ENCODE measurements around the gene CUL5. TPM values are rescaled to one million over a fixed set of nuclear protein-coding genes. Genes with fewer than 3 reads are reported as not detected.
"Not testable (repeated sequence)": the region's sequence is repeated elsewhere in the genome, so short reads cannot be mapped to it uniquely, and the experiment has no call there.

The CUL5 gene
- total RNA-seq, 3 donors from 2014 or later, result 44.3 to 49.6 (median 48.9) TPM

DNA sequence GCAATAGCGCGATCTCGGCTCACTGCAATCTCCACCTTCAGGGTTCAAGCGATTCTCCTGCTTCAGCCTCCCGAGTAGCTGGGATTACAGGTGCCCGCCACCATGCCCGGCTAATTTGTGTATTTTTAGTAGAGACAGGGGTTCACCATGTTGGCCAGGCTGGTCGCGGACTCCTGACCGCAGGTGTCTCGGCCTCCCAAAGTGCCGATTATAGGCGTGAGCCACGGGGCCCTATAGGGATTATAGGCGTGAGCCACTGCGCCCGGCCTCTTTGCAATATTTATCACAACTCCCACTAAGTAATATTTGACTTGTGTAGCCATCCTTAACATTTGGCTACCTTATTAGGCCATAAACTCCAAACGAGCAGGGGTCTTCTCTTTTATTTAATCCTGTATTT is 879 bp upstream of the CUL5 start:
- Mint-ChIP-seq H3K4me1 (ENCODE audit: low read depth) (peaks cover 19% of the 10 kb centered on the region), H3K36me3 (ENCODE audit: insufficient read depth) (peaks cover 4% of the 10 kb centered on the region), H3K4me3 (peak overlapping the region; percentile 98), H3K9me3 (no peaks in the 10 kb centered on the region), H3K27me3 (ENCODE audit: low read depth) (no peaks in the 10 kb centered on the region)
- DNase-seq (no peak), ATAC-seq (no peak)

DNA sequence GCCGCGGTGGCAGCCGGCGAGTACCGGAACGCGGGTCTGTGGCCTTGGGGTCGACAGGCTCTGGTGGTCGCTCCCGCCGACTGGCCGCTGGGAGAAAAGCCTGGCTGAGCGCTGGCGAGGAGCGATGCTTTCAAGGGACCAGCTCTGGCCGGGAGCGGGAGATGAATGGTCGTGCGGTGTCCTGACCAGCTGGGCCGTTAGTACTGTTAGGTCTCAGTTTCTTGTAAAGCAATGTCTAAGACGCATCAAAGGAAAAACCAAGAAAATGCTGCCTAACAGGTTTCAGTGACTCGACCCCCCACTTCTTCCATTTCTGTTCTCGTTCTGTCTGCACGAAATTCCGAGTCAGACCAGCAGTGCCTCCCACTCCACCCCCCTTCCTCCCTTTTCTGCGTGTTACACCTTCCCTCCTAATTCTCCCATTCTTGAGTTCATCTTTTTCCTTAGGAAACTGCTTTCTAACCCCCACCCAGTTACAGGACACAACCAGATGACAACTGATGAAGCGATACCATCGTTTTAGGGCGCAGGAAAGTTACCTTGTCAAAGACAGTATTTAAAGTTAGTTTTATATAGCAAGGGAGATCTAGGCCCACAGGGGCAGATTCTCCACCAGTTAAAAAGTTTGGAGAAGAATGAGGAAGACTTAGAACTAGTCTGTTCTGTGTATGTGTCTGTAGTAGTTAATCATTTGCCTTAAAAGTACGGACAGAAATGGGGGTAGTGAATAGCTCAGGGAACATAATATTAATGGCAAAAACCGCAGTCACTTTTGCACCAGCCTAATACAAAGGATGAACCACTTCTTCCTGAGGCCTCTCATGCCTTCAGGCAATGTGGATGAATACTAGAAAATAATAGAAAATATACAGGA is 1.0 kb downstream of the CUL5 start:
- ATAC-seq, result peak in 1 of 2 donors; percentile 2
- peak overlapping the region; percentile 98 for H3K4me3 Mint-ChIP-seq
- no peaks in the 10 kb centered on the region for H3K9me3 Mint-ChIP-seq
- H3K36me3 Mint-ChIP-seq (ENCODE audit: insufficient read depth), result peaks cover 4% of the 10 kb centered on the region
- no peak for DNase-seq
- peaks cover 22% of the 10 kb centered on the region for H3K4me1 Mint-ChIP-seq (ENCODE audit: low read depth)
- no peaks in the 10 kb centered on the region for H3K27me3 Mint-ChIP-seq (ENCODE audit: low read depth)

DNA sequence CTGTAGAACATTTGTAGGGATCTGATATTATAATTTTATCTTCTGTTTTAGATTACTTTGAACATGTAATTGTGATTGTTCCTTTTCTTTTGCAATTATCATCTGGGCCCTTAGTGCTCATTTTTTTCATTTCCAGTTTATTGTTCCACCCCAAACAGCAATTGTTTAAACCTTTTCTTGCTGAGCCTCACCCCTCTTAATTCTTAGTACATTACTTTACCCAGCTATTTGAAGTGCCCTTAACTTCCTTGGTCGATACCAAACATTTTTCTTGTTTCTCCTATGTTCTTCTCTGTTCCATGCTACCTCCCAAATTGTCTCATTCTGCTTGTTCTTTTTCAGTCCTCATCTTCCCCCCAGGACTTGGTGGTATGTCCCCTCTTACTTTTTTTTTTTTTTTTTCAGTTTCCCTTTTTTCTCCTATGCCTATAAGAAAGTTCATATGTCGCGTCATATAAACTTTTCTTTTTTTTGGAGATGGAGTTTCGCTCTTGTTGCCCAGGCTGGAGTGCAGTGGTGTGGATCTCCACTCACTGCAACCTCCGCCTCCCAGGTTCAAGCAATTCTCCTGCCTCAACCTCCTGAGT is 3.5 kb downstream of the CUL5 start:
- H3K4me1 Mint-ChIP-seq (ENCODE audit: low read depth), result peaks cover 44% of the 10 kb centered on the region
- peaks cover 12% of the 10 kb centered on the region for H3K36me3 Mint-ChIP-seq (ENCODE audit: insufficient read depth)
- no peak overlapping the region for H3K4me3 Mint-ChIP-seq
- no peaks in the 10 kb centered on the region for H3K9me3 Mint-ChIP-seq
- ATAC-seq (no peak), DNase-seq (no peak)
- no peaks in the 10 kb centered on the region for H3K27me3 Mint-ChIP-seq (ENCODE audit: low read depth)

DNA sequence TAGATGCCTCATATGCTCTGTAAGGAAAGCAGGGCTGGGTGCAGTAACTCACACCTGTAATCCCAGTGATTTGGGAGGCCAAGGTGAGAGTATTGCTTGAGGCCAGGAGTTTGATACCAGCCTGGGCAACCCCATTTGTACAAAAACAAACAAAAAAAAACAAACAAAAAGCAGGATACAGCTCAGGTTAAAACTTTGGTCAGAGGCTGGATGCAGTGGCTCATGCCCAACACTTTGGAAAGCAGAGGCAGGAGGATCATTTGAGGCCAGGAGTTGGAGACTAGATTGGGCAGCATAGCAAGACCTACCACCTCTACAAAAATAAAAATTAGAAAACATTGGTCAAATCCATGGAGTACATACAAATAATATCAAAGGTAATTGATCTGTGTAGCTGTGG is 7.9 kb downstream of the CUL5 start:
- Mint-ChIP-seq H3K4me1 (ENCODE audit: low read depth) (peaks cover 53% of the 10 kb centered on the region), H3K27me3 (ENCODE audit: low read depth) (no peaks in the 10 kb centered on the region), H3K36me3 (ENCODE audit: insufficient read depth) (peaks cover 9% of the 10 kb centered on the region), H3K9me3 (no peaks in the 10 kb centered on the region), H3K4me3 (no peak overlapping the region)
- DNase-seq (no peak), ATAC-seq (no peak)

DNA sequence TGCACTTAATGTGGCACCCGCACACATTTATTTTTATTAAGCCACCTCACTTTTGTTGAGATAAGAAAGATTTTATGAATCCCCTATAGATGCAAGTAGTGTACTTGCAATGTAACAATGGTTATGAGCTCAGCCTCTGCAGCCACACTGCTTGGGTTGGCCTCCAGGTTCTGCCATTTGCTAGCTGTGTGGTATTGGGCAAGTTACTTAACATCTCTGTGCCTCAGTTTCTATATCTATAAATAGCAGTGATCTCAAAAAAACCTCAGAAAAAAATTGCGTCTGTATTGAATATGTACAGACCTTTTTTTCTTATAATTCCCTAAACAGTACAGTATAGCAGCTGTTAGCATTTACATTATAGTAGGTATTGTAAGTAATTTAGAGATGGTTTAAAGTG is 10.0 kb downstream of the CUL5 start:
- ATAC-seq (no peak), DNase-seq (no peak)
- Mint-ChIP-seq H3K4me1 (ENCODE audit: low read depth) (peaks cover 62% of the 10 kb centered on the region), H3K4me3 (no peak overlapping the region), H3K27me3 (ENCODE audit: low read depth) (no peaks in the 10 kb centered on the region), H3K36me3 (ENCODE audit: insufficient read depth) (peaks cover 9% of the 10 kb centered on the region), H3K9me3 (no peaks in the 10 kb centered on the region)

DNA sequence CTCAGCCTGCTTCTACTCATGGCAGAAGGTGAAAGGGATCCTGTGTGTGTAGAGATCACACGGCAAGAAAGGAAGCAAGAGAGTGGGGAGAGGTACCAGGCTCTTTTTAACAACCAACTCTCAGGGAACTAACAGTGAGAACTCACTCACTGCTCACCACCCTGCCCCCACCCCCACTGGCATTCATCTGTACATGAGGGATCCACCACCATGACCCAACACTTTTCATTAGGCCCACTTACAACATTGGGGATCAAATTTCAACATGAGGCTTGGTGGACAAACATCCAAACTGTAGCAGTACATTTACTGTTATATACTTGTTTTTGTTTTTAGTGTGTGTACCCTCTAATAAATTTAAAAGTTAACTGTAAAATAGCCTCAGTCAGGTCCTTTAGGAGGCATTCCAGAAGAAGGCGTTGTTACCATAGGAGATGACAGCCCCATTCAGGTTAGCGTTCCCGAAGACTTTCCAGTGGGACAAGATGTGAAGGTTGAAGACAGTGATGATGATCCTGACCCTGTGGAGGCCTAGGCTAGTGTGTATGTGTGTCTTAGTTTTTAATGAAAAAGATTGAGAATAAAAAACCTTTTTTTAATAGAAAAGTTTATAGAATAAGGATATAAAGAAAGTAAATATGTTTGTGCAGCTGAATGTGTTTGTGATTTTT is 11.3 kb downstream of the CUL5 start:
- ATAC-seq, result no peak
- no peak for DNase-seq
- Mint-ChIP-seq H3K36me3 (ENCODE audit: insufficient read depth) (peaks cover 9% of the 10 kb centered on the region), H3K27me3 (ENCODE audit: low read depth) (no peaks in the 10 kb centered on the region), H3K9me3 (no peaks in the 10 kb centered on the region), H3K4me1 (ENCODE audit: low read depth) (peaks cover 66% of the 10 kb centered on the region), H3K4me3 (no peak overlapping the region)

DNA sequence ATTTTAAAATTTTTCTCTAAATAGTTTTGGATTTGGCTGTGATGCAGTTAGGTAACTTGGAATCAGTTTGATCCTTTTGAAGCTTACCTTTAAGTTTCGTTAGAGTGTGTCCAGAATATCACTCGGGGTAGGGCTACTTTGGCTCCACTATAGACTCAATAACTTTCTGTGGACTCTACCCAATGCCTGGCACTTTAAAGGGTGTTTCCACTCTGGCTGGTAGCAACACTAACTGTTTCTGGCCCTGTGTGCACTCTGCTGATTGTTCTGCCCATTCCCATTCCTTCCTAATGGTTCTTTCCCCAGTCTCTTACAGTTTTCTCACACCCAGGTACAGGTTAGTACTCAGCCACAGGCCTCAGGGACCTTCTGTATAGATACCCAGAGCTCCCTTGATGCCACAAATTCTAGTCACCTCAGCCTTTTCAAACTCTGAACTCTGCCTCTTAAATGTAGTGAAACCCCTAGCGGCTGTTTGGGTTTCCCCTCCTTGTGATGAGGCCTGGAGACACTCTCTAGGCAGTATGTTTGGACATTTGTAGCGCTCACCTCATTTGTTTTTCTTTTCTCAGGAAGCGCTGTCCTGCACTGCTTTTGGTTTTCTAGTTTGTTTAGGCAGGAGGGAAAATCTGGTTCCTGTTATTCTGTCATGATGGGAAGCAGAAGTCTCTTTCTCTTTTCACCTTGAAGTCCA is 16.8 kb downstream of the CUL5 start:
- ATAC-seq (peak; percentile 27 to 48), DNase-seq (no peak)
- Mint-ChIP-seq H3K4me1 (ENCODE audit: low read depth) (peaks cover 46% of the 10 kb centered on the region), H3K4me3 (no peak overlapping the region), H3K27me3 (ENCODE audit: low read depth) (no peaks in the 10 kb centered on the region), H3K9me3 (no peaks in the 10 kb centered on the region), H3K36me3 (ENCODE audit: insufficient read depth) (peaks cover 12% of the 10 kb centered on the region)

DNA sequence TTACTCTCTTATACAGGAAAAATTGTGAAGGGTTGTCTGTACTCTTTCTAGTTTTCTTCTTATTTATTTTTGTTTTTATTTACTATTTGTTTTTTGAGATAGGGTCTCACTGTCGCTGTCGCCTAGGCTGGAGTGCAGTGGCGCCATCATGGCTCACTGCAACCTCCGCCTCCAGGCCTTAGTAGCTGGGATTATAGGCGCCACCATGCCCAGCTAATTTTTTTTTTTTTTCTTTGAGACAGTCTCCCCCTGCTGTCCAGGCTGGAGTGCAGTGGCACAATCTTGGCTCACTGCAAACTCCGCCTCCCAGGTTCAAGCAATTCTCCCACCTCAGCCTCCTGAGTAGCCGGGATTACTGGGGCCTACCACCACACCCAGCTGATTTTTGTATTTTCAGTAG is 18.4 kb downstream of the CUL5 start:
- no peak overlapping the region for H3K4me3 Mint-ChIP-seq

DNA sequence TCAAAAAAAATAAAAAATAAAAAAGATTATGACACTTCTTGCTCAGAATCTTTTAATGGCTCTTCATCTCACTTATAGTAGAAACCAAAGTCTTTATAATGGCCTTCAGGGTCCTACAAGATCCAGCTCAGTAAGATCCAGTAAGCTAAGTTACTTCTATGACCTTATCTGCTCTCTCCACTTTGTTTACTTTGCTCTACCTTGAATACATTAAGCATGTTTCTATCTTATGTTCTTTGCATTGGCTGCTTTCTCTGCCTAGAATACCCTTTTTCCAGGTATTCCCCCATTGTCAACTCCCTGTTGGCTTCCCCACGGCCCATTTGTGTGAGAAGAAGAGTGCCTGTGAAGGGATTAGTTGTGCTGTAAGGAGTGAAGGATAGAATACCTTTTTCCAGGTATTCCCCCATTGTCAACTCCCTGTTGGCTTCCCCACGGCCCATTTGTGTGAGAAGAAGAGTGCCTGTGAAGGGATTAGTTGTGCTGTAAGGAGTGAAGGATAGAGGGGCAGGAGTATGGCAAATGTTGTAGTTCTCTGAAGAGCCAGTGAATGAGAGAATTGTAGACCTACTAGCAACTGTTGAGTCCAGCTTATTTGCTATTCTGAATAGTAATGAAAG is 20.2 kb downstream of the CUL5 start:
- not testable (repeated sequence) for DNase-seq; H3K4me3 Mint-ChIP-seq; ATAC-seq; H3K27me3 Mint-ChIP-seq (ENCODE audit: low read depth); H3K9me3 Mint-ChIP-seq
- Mint-ChIP-seq H3K36me3 (ENCODE audit: insufficient read depth) (peaks cover 22% of the 10 kb centered on the region), H3K4me1 (ENCODE audit: low read depth) (peaks cover 38% of the 10 kb centered on the region)

More for the DNA sequence above, 18.4 kb downstream of the CUL5 start:
- Mint-ChIP-seq H3K27me3 (ENCODE audit: low read depth) (no peaks in the 10 kb centered on the region), H3K4me1 (ENCODE audit: low read depth) (peaks cover 39% of the 10 kb centered on the region), H3K9me3 (no peaks in the 10 kb centered on the region), H3K36me3 (ENCODE audit: insufficient read depth) (peaks cover 22% of the 10 kb centered on the region)
- DNase-seq (no peak), ATAC-seq (no peak)

DNA sequence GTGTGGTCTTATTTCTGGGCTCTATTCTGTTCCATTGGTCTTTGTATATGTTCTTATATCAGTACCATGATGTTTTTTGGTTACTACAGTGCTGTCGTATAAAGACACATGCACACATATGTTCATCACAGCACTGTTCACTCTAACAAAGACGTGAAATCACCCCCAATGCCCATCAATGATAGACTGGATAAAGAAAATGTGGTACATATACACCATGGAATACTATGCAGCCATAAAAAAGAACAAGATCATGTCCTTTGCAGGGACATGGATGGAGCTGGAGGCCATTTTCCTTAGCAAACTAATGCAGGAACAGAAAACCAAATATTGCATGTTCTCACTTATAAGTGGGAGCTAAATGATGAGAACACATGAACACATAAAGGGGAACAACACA is 22.9 kb downstream of the CUL5 start:
- not testable (repeated sequence) for H3K4me3 Mint-ChIP-seq; H3K9me3 Mint-ChIP-seq; H3K27me3 Mint-ChIP-seq (ENCODE audit: low read depth); DNase-seq; ATAC-seq
- Mint-ChIP-seq H3K4me1 (ENCODE audit: low read depth) (peaks cover 19% of the 10 kb centered on the region), H3K36me3 (ENCODE audit: insufficient read depth) (peaks cover 23% of the 10 kb centered on the region)

DNA sequence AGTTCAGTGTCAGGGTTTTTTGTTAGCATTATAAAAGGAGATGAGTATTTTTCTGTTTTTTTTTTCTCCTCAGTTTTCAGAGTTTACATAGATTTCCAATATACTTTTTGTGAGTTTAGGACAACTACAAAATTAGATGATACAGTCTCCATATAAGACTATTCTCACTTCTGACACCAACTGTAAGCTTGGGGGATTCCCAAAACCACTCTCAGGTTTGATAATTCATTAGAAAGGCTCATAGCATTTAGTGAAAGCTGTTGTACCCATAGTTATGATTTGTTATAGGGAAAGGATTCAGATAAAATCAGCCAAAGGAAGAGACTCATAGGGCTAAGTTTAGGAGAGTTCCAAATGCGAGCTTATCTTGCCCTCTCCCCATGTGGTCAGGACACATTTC is 24.1 kb downstream of the CUL5 start:
- Mint-ChIP-seq H3K36me3 (ENCODE audit: insufficient read depth) (peaks cover 23% of the 10 kb centered on the region), H3K9me3 (no peaks in the 10 kb centered on the region), H3K4me1 (ENCODE audit: low read depth) (peaks cover 16% of the 10 kb centered on the region), H3K4me3 (no peak overlapping the region), H3K27me3 (ENCODE audit: low read depth) (no peaks in the 10 kb centered on the region)
- DNase-seq (no peak), ATAC-seq (no peak)

DNA sequence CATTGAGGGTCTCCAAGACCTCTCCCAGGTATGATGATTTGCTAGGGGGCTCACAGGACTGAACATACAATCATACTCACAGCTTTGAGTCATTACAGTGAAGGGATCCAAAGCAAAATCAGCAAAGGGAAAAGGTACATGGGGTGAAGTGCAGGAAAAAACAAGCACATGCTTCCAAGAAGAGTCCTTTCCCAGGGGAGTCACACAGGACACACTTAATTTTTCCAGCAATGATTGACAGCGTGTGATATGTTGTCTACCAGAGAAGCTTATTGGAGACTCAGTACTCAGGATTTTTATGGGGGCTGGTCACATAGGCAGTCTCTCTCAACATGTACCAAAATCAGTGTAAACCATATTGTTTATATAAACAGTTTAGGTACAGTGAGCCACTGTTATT is 25.3 kb downstream of the CUL5 start:
- DNase-seq (no peak), ATAC-seq (no peak)
- Mint-ChIP-seq H3K4me3 (no peak overlapping the region), H3K4me1 (ENCODE audit: low read depth) (peaks cover 9% of the 10 kb centered on the region), H3K36me3 (ENCODE audit: insufficient read depth) (peaks cover 25% of the 10 kb centered on the region), H3K27me3 (ENCODE audit: low read depth) (no peaks in the 10 kb centered on the region), H3K9me3 (no peaks in the 10 kb centered on the region)

DNA sequence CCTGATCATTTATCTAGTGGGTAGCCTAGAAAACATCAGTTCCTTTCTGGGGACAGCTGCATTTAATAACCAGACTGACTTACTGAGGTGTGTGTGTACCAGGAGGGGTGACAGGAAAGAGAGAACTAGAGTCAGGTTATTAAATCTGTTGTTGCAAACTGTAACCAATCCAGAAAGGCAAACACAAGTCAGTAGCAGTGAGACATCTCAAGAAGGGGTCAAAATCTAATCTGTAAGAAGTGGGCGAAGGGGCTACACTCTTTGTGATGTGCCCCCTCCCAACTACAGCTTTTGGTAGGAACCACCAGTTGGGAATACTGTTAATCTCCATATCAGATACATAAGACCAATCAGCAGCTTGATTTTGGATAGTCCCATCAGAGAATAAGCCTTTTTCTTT is 26.3 kb downstream of the CUL5 start:
- ATAC-seq (no peak), DNase-seq (no peak)
- Mint-ChIP-seq H3K4me1 (ENCODE audit: low read depth) (peaks cover 12% of the 10 kb centered on the region), H3K9me3 (no peaks in the 10 kb centered on the region), H3K4me3 (no peak overlapping the region), H3K27me3 (ENCODE audit: low read depth) (no peaks in the 10 kb centered on the region), H3K36me3 (ENCODE audit: insufficient read depth) (peaks cover 29% of the 10 kb centered on the region)

DNA sequence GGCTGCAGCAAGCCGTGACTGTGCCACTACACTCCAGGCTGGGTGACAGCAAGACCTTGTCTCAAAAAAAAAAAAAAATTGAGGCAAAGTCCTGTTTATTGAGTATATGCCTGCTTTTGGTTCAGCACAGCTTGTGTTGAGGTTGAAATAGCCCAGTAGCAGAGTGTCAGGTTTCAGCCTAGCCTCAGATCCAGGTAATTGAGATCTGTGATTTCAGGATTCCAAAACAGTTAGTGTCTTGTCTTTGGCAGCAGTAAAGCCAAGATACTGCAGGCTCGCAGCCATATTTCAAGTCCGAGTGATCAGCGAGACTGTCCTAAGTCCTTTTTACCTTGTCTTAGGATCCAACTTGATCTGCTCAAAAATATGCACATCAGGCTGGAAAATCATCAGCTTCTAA is 27.0 kb downstream of the CUL5 start:
- no peak overlapping the region for H3K4me3 Mint-ChIP-seq
- H3K27me3 Mint-ChIP-seq (ENCODE audit: low read depth), result no peaks in the 10 kb centered on the region
- peaks cover 11% of the 10 kb centered on the region for H3K4me1 Mint-ChIP-seq (ENCODE audit: low read depth)

More for the DNA sequence above, 27.0 kb downstream of the CUL5 start:
- DNase-seq (no peak), ATAC-seq (no peak)
- Mint-ChIP-seq H3K36me3 (ENCODE audit: insufficient read depth) (peaks cover 24% of the 10 kb centered on the region), H3K9me3 (no peaks in the 10 kb centered on the region)

All from activated T-cell treated with anti-CD3 and anti-CD28 coated beads, Interleukin-2, amount 50 U/mL, for 4 hours (primary cell).